ENCODE measurements around the gene PLET1. TPM values are rescaled to one million over a fixed set of nuclear protein-coding genes. Genes with fewer than 3 reads are reported as not detected.

The PLET1 gene
- total and polyA plus RNA-seq, 9 of the 15 experiments (the other 6 are each of a cell fraction or from before 2014, with no cell fraction given), result not detected

DNA sequence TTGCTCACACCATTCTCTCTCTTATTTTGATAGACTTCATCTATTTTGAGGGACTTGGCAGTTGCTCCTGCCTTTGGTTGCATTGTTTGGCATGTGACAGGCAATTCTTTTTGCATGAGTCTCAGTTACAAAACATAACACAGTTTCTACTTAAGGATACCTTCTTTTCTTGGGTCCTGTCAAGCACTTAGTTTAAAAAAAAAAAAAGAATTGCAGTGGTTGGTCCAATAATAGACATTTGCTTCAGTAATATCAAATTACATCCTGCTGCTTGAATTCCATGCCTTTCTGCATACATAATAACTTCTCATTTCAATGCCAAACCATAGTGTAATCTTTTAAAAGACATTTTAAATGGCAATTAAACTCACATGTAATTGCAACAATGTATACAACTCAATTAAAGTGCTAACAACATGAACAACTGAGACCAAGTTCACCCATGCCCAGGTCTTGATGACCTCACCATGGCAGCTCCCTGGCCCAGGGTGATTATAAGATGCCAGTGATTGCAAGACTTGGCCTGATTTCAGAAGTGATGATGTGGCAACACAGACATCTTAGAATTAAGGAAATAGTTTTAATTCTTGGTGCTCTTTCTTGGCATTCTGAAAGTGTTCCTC is 32.2 kb upstream of the PLET1 start:
- CTCF ChIA-PET (ENCODE audit: low intra/inter-chr PET ratio), result interaction anchor here (0.6 kb wide), 1 partner anchor 1038 kb away, joined by 3 read pairs; no protein-coding TSS in a partner anchor
- BruUV-seq (replicated peaks), result no TSS peak
- no peak overlapping the region for H3K4me2 ChIP-seq (ENCODE audit: insufficient read depth, low read length)

More for the DNA sequence above, 32.2 kb upstream of the PLET1 start:
- Histone ChIP-seq H3K36me3 (ENCODE audit: control insufficient read depth, insufficient read depth, low read length) (no peaks in the 10 kb centered on the region), H3K27ac (ENCODE audit: extremely low read depth, low read depth, low read length) (no peak overlapping the region), H3K4me1 (replicated peaks in 1 of 2; ENCODE audit: control insufficient read depth in 2 of 2, insufficient read depth in 2 of 2, low read length in 2 of 2) (peaks cover 9% of the 10 kb centered on the region in 2 experiments; a peak in 4 of 5 replicates), H3K9me3 (replicated peaks; ENCODE audit: control insufficient read depth, insufficient read depth, low read depth, low read length) (no peaks in the 10 kb centered on the region), H3K79me2 (ENCODE audit: control insufficient read depth, insufficient read depth, low read length) (no peaks in the 10 kb centered on the region), H4K20me1 (replicated peaks; ENCODE audit: control insufficient read depth, insufficient read depth, low read length) (no peaks in the 10 kb centered on the region), H2AFZ (ENCODE audit: low read depth, low read length) (no peak overlapping the region), H3K9ac (ENCODE audit: insufficient read depth in 1 of 2, low read depth in 2 of 2, low read length in 2 of 2) (no peak overlapping the region), H3K27me3 (ENCODE audit: control insufficient read depth in 2 of 2, insufficient read depth in 2 of 2, low read length in 2 of 2) (peaks cover 0 to 4% of the 10 kb centered on the region in 2 experiments; a peak in 2 of 5 replicates), H3K9me1 (ENCODE audit: control insufficient read depth, insufficient read depth, low read length) (no peaks in the 10 kb centered on the region), H3K4me3 (no peak overlapping the region)
- FAIRE-seq (no peak), DNase-seq (ENCODE audit: extremely low read depth in 1 of 4, low spot score in 3 of 4) (no peak), ATAC-seq (no peak)
- POLR2A ChIA-PET, result interaction anchor here (0.5 kb wide), 1 partner anchor 22 kb away, joined by 3 read pairs; no protein-coding TSS in a partner anchor
- TF ChIP-seq, protein P1, sequence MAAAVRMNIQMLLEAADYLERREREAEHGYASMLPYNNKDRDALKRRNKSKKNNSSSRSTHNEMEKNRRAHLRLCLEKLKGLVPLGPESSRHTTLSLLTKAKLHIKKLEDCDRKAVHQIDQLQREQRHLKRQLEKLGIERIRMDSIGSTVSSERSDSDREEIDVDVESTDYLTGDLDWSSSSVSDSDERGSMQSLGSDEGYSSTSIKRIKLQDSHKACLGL (CRISPR knock-in tag; IDR thresholded peaks at IDR 0.05; ENCODE audit: borderline replicate concordance, poor library complexity, severe bottlenecking), result no peak
- TF ChIP-seq RBM39 (optimal IDR thresholded peaks at IDR 0.05; ENCODE audit: low read depth, low read length) (no peak), ZNF586 (CRISPR knock-in tag; conservative IDR thresholded peaks at IDR 0.05) (no peak), ZEB2 (IDR thresholded peaks at IDR 0.05) (no peak), CHD4 (IDR thresholded peaks at IDR 0.05; ENCODE audit: insufficient read depth, insufficient replicate concordance, low read depth, low read length, poor library complexity, severe bottlenecking) (no peak), ZFP36 (IDR thresholded peaks at IDR 0.05; ENCODE audit: low read depth, low read length, partially characterized antibody) (no peak), RBBP5 (IDR thresholded peaks at IDR 0.05; ENCODE audit: borderline replicate concordance, insufficient read depth, low read length, poor library complexity, severe bottlenecking) (no peak)
- TF ChIP-seq, protein P2, sequence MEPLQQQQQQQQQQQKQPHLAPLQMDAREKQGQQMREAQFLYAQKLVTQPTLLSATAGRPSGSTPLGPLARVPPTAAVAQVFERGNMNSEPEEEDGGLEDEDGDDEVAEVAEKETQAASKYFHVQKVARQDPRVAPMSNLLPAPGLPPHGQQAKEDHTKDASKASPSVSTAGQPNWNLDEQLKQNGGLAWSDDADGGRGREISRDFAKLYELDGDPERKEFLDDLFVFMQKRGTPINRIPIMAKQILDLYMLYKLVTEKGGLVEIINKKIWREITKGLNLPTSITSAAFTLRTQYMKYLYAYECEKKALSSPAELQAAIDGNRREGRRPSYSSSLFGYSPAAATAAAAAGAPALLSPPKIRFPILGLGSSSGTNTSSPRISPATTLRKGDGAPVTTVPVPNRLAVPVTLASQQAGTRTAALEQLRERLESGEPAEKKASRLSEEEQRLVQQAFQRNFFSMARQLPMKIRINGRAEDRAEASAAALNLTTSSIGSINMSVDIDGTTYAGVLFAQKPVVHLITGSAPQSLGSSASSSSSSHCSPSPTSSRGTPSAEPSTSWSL (CRISPR knock-in tag; IDR thresholded peaks at IDR 0.05; ENCODE audit: borderline replicate concordance), result no peak
- TF ChIP-seq, protein P3, sequence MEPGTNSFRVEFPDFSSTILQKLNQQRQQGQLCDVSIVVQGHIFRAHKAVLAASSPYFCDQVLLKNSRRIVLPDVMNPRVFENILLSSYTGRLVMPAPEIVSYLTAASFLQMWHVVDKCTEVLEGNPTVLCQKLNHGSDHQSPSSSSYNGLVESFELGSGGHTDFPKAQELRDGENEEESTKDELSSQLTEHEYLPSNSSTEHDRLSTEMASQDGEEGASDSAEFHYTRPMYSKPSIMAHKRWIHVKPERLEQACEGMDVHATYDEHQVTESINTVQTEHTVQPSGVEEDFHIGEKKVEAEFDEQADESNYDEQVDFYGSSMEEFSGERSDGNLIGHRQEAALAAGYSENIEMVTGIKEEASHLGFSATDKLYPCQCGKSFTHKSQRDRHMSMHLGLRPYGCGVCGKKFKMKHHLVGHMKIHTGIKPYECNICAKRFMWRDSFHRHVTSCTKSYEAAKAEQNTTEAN (CRISPR knock-in tag; IDR thresholded peaks at IDR 0.05), result no peak
- TF ChIP-seq, protein P4, sequence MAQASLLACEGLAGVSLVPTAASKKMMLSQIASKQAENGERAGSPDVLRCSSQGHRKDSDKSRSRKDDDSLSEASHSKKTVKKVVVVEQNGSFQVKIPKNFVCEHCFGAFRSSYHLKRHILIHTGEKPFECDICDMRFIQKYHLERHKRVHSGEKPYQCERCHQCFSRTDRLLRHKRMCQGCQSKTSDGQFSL (CRISPR knock-in tag; IDR thresholded peaks at IDR 0.05), result no peak
- TF ChIP-seq, protein P4 (tag; IDR thresholded peaks at IDR 0.05), result no peak
- TF ChIP-seq, protein P5, sequence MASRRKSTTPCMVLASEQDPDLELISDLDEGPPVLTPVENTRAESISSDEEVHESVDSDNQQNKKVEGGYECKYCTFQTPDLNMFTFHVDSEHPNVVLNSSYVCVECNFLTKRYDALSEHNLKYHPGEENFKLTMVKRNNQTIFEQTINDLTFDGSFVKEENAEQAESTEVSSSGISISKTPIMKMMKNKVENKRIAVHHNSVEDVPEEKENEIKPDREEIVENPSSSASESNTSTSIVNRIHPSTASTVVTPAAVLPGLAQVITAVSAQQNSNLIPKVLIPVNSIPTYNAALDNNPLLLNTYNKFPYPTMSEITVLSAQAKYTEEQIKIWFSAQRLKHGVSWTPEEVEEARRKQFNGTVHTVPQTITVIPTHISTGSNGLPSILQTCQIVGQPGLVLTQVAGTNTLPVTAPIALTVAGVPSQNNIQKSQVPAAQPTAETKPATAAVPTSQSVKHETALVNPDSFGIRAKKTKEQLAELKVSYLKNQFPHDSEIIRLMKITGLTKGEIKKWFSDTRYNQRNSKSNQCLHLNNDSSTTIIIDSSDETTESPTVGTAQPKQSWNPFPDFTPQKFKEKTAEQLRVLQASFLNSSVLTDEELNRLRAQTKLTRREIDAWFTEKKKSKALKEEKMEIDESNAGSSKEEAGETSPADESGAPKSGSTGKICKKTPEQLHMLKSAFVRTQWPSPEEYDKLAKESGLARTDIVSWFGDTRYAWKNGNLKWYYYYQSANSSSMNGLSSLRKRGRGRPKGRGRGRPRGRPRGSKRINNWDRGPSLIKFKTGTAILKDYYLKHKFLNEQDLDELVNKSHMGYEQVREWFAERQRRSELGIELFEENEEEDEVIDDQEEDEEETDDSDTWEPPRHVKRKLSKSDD (conservative IDR thresholded peaks at IDR 0.05; ENCODE audit: low read length), result no peak
- in situ Hi-C loops (cut with MboI) (no loop called here), intact Hi-C loops (cut with micrococcal nuclease) (no loop called here)
